ENCODE measurements around the gene SMG5. TPM values are rescaled to one million over a fixed set of nuclear protein-coding genes. Genes with fewer than 3 reads are reported as not detected.

The SMG5 gene, protein sequence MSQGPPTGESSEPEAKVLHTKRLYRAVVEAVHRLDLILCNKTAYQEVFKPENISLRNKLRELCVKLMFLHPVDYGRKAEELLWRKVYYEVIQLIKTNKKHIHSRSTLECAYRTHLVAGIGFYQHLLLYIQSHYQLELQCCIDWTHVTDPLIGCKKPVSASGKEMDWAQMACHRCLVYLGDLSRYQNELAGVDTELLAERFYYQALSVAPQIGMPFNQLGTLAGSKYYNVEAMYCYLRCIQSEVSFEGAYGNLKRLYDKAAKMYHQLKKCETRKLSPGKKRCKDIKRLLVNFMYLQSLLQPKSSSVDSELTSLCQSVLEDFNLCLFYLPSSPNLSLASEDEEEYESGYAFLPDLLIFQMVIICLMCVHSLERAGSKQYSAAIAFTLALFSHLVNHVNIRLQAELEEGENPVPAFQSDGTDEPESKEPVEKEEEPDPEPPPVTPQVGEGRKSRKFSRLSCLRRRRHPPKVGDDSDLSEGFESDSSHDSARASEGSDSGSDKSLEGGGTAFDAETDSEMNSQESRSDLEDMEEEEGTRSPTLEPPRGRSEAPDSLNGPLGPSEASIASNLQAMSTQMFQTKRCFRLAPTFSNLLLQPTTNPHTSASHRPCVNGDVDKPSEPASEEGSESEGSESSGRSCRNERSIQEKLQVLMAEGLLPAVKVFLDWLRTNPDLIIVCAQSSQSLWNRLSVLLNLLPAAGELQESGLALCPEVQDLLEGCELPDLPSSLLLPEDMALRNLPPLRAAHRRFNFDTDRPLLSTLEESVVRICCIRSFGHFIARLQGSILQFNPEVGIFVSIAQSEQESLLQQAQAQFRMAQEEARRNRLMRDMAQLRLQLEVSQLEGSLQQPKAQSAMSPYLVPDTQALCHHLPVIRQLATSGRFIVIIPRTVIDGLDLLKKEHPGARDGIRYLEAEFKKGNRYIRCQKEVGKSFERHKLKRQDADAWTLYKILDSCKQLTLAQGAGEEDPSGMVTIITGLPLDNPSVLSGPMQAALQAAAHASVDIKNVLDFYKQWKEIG
- total RNA-seq (2022; extraction: Qiagen RNA extraction; ENCODE audit: low read depth) = 44.5 to 51.9 TPM (median 50.1 TPM) in 5 replicates

DNA sequence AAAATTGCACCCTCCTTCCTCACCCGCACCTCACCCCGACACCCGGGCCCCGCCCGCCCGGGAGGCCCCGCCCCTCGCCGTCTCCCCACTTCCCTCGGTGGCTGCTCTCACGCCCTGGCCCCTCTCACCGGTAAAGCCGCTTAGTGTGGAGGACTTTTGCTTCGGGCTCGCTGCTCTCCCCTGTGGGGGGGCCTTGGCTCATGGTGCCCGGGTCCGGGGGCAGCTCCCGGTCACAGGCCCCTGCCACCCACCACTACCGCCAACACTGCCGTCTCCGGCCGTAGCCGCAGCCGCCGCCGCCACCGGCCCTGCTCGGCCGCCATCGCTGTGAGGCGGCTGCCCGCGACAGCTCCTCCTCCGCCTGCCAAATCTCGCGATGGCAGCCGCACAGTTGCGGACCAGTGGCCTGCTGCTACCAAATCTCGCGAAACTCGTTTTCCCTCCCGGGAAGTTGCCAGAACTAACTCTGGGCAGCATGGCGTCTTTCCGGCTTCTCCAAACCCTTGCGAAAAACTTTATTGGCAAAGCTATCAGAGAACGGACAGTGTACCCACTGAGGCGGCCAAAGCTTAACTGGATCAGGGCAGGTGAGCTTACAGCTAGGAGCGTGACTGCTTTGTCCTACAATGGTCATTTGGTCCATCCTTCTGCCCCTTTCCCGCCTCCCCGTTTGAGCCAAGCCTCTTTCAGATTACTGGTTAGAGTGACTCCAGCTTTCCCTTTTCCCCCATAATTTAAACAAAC, at the start of gene SMG5:
Gene SMG5, minus strand, starts transcription at position 347 of the 744 bp plus-strand sequence. Its CDS starts 145 bp downstream, at position 202.

DNA sequence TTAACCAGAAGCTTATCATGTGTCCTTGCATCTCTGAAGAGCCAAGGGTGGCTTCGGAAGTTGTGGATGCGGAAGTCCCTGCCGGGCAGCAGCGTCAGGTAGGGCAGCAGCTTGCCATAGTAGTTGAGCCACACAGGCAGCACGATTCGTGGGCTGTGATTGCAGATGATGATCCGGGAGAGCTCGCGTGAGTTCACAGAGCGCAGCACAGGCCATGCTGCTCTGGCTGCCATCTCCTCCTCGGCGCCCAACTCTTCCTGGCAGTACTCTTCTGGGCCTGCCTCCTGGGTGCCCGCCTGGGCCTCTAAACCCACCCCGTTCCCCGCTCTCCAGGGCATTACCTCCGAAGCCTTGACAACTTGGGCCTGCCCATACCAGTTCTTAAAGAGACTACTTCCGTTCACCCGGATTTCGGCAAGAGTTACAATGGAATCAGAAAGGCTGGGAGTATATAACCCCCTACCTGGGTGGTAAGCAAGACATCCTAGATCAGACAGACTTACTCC, 16.3 kb upstream of the SMG5 start, which contains the start of gene VHLL:
Gene VHLL, minus strand, starts transcription at position 456 of the 506 bp plus-strand sequence. Its CDS starts 118 bp downstream, at position 338.

DNA sequence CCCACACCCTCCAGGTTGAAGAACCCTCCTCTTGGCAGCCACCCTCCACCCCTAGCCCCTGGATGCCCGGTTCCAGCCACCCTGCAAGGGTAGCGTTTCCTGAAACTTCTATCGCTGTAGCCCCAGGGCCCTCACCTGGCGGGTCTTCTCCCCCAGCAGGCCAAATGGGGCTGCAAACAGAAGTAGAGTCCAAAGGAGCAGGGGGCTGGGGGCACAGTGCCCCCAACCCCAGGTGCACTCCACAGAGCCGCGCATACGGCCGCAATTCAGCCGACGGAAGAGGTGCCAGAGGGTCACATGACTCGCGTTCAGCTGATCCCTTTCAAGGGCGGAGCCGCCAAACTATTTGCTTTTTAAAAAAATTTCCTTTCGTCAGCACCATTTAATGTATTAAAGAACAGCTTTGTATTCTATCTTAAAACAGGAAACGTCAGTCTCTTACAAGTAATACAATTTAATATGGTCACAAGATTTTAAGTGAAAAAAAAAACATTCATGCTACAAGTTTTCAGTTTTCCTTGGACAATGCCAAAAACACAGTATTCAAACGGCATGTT, 12.8 kb upstream of the SMG5 start, which contains the start of gene GLMP:
Gene GLMP, minus strand, starts transcription at position 289 of the 557 bp plus-strand sequence. Its CDS starts 34 bp downstream, at position 255.

DNA sequence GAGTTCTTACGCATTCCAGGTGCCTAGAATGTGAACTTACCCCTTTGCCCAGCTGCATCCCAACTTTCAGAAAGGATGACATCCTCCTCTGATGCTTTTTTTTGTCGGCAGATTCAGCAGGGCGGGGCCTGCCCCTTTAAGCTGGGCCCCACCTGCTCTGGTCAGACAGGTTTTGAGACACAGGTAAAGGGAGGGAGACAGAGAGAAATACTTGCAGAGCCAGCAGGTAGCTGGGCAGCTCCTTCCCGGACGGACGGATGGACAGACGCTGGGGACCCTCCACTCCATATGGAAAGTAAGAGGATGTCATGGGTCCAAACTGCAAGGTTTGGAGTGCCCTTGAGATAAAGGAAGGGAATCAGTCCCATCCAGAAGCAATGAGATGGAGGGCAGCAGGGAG, 1.5 kb upstream of the SMG5 start, which contains the start of gene TMEM79:
Gene TMEM79, plus strand, starts transcription at position 214 of the 400 bp plus-strand sequence. CDS start 902 bp downstream, outside the sequence.

DNA sequence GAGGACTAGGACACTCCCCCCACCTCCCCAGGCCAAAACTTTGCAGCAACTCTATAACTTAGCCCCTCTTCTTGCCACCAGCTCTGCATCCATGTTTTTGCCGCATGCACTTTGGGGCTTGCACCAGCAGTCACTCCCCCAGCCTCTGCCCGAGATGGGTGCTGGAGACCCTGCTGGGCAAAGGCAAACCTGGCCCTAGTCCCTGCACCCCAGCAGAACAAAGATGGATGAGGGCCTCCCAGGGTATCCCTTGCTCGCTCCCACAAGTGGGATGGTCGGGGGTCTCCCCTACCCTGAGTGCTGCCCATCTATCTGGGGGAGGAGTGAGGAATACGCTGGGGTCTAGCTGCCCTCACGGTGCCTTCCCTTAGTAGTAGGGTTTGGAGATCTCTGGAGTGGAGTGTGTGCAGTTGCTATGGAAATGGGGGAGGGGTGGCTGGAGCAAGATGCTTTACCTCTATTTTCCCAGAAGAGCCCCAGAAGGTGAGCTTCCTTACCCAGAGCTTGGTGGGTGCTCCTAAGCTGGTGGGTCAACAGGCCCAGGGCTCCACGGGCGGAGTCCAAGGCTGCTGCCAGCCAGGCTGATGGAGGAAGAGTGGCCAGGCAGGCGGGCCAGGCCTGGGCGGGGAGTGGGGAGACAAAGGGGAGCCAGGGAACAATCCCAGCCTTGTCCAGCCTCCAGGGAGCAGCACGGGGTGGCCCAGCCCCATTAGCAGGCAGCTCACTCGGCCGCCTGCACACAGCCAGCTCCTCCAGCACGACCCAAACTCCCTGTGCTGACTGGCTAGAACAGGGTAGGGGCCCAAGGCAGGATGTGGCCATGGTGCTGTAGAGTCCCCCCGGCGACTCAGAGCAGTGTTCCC, 34.9 kb downstream of the SMG5 start, which contains the start of gene PAQR6:
Gene PAQR6, minus strand, starts transcription at position 597 of the 863 bp plus-strand sequence. CDS start 1,325 bp downstream, outside the sequence.

DNA sequence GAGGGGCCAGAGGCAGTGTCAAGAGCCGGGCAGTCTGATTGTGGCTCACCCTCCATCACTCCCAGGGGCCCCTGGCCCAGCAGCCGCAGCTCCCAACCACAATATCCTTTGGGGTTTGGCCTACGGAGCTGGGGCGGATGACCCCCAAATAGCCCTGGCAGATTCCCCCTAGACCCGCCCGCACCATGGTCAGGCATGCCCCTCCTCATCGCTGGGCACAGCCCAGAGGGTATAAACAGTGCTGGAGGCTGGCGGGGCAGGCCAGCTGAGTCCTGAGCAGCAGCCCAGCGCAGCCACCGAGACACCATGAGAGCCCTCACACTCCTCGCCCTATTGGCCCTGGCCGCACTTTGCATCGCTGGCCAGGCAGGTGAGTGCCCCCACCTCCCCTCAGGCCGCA, 40.7 kb downstream of the SMG5 start, which contains the start of gene BGLAP:
Gene BGLAP, plus strand, starts transcription at position 259 of the 400 bp plus-strand sequence. Its CDS starts 48 bp downstream, at position 307.

DNA sequence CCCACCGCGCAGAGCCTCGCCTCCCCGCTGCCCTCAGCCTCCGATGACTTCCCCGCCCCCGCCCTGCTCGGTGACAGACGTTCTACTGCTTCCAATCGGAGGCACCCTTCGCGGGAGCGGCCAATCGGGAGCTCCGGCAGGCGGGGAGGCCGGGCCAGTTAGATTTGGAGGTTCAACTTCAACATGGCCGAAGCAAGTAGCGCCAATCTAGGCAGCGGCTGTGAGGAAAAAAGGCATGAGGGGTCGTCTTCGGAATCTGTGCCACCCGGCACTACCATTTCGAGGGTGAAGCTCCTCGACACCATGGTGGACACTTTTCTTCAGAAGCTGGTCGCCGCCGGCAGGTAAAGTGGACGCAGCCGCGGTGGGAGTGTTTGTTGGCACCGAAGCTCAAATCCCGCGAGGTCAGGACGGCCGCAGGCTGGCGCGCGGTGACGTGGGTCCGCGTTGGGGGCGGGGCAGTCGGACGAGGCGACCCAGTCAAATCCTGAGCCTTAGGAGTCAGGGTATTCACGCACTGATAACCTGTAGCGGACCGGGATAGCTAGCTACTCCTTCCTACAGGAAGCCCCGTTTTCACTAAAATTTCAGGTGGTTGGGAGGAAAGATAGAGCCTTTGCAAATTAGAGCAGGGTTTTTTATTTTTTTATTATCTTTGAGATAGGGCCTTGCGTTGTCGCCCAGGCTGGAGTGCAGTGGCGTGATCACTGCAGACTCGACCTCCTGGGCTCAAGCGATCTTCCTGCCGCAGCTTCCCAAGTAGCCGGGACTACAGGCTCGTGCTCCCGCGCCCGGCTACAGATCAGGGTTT, 69.6 kb downstream of the SMG5 start, which contains the start of gene PMF1:
Gene PMF1, plus strand, starts transcription at position 175 of the 811 bp plus-strand sequence. Its CDS starts 9 bp downstream, at position 184.

Other genes starting within 250 kb of the SMG5 start
- 38.5 to 48.6 TPM (median 41.7 TPM) in 5 replicates for gene UBQLN4, start 229.0 kb downstream of the SMG5 start, total RNA-seq (2022; extraction: Qiagen RNA extraction; ENCODE audit: low read depth)
- 146 to 158 TPM (median 152 TPM) in 5 replicates for gene LAMTOR2, start 228.0 kb downstream of the SMG5 start, total RNA-seq (2022; extraction: Qiagen RNA extraction; ENCODE audit: low read depth)
- 0.14 TPM in 1 of 5 replicates, not detected in the others for gene RAB25, start 221.7 kb downstream of the SMG5 start, total RNA-seq (2022; extraction: Qiagen RNA extraction; ENCODE audit: low read depth)
- 1.4 to 3.0 TPM (median 2.5 TPM) in 5 replicates for gene MEX3A, start 200.4 kb downstream of the SMG5 start, total RNA-seq (2022; extraction: Qiagen RNA extraction; ENCODE audit: low read depth)
- 658 to 735 TPM (median 680 TPM) in 5 replicates for gene LMNA, start 168.1 kb downstream of the SMG5 start, total RNA-seq (2022; extraction: Qiagen RNA extraction; ENCODE audit: low read depth)
- gene SEMA4A, start 129.2 kb downstream of the SMG5 start, total RNA-seq (2022; extraction: Qiagen RNA extraction; ENCODE audit: low read depth) = 0.32 to 0.69 TPM (median 0.44 TPM) in 5 replicates
- 27.7 to 35.1 TPM (median 29.0 TPM) in 5 replicates for gene SLC25A44, start 88.7 kb downstream of the SMG5 start, total RNA-seq (2022; extraction: Qiagen RNA extraction; ENCODE audit: low read depth)
- 54.6 to 65.6 TPM (median 58.8 TPM) in 5 replicates for gene PMF1, start 69.8 kb downstream of the SMG5 start, total RNA-seq (2022; extraction: Qiagen RNA extraction; ENCODE audit: low read depth)
- gene BGLAP, start 40.6 kb downstream of the SMG5 start, total RNA-seq (2022; extraction: Qiagen RNA extraction; ENCODE audit: low read depth) = 0.40 to 0.53 TPM (median 0.46 TPM) in 3 of 5 replicates, not detected in the others
- gene PAQR6, start 34.8 kb downstream of the SMG5 start, total RNA-seq (2022; extraction: Qiagen RNA extraction; ENCODE audit: low read depth) = 3.2 to 3.9 TPM (median 3.8 TPM) in 5 replicates
- gene TMEM79, start 1.5 kb upstream of the SMG5 start, total RNA-seq (2022; extraction: Qiagen RNA extraction; ENCODE audit: low read depth) = 5.4 to 10.2 TPM (median 8.3 TPM) in 5 replicates
- 35.7 to 51.2 TPM (median 47.4 TPM) in 5 replicates for gene GLMP, start 12.9 kb upstream of the SMG5 start, total RNA-seq (2022; extraction: Qiagen RNA extraction; ENCODE audit: low read depth)
- gene VHLL, start 16.5 kb upstream of the SMG5 start, total RNA-seq (2022; extraction: Qiagen RNA extraction; ENCODE audit: low read depth) = not detected in 5 replicates
- gene CCT3, start 55.5 kb upstream of the SMG5 start, total RNA-seq (2022; extraction: Qiagen RNA extraction; ENCODE audit: low read depth) = 400 to 427 TPM (median 422 TPM) in 5 replicates
- gene TSACC, start 55.7 kb upstream of the SMG5 start, total RNA-seq (2022; extraction: Qiagen RNA extraction; ENCODE audit: low read depth) = 2.0 to 2.8 TPM (median 2.2 TPM) in 5 replicates
- gene RHBG, start 86.4 kb upstream of the SMG5 start, total RNA-seq (2022; extraction: Qiagen RNA extraction; ENCODE audit: low read depth) = not detected in 5 replicates
- 28.0 to 35.6 TPM (median 34.0 TPM) in 5 replicates for gene MEF2D, start 217.9 kb upstream of the SMG5 start, total RNA-seq (2022; extraction: Qiagen RNA extraction; ENCODE audit: low read depth)

All from A549 treated with DMSO at 1 μM for 4 hours (cell line).